Esophagus squamous epithelium (tissue), 5 donors: ENCODE data around the gene SRGAP3. TPM values are rescaled to one million over a fixed set of nuclear protein-coding genes. Genes with fewer than 3 reads are reported as not detected.

Source experiments
- DNase-seq: peaks from one replicate; lab custom pipeline; 2025; lab: John Stamatoyannopoulos, UW
- H3K27ac ChIP-seq, 4 donors: fragments of 200-600 bp; sonication (generic); one replicate each; pipeline ENCODE4 v1.5.1; 2016 to 2019; ENCODE audit warnings: mild to moderate bottlenecking in 1 of 4
- H3K27me3 ChIP-seq, 4 donors: fragments of 200-600 bp; sonication (generic); 1 replicate in 3 of 4; 2 replicates in 1 of 4; pipeline versions ENCODE4 v1.5.1 to v1.6.0; 2017 to 2021; ENCODE audit warnings: antibody characterized with exemption in 1 of 4
- H3K36me3 ChIP-seq, 3 donors: fragments of 200-600 bp; sonication (generic); one replicate each; pipeline ENCODE4 v1.5.1; 2016 to 2019
- H3K4me1 ChIP-seq, 3 donors: fragments of 200-600 bp; sonication (generic); one replicate each; pipeline ENCODE4 v1.5.1; 2017 to 2019
- H3K4me3 ChIP-seq, 4 donors: fragments of 200-600 bp; sonication (generic); 1 replicate in 3 of 4; 2 replicates in 1 of 4; pipeline ENCODE4 v1.5.1; 2016 to 2019; ENCODE audit warnings: mild to moderate bottlenecking in 2 of 4, moderate library complexity in 1 of 4
- H3K9me3 ChIP-seq, 3 donors: fragments of 200-600 bp; sonication (generic); one replicate each; pipeline ENCODE4 v1.5.1; 2016 to 2019
- CTCF ChIP-seq, 6 experiments: fragments of 450-650 bp in 4 of 6; fragments of 200-600 bp in 2 of 6; sonication (generic) in 2 of 6; IDR thresholded peaks; one replicate each; pipeline ENCODE4 v1.5.1; 2016 to 2019; ENCODE audit warnings: antibody characterized with exemption in 6 of 6, mild to moderate bottlenecking in 4 of 6, moderate library complexity in 4 of 6
- POLR2A ChIP-seq, 4 donors: fragments of 450-650 bp; IDR thresholded peaks; one replicate each; pipeline ENCODE4 v1.6.1; 2017; ENCODE audit warnings: antibody characterized with exemption in 4 of 4, mild to moderate bottlenecking in 4 of 4, moderate library complexity in 3 of 4
- WGBS, 2 donors: methylation state at CpG; one replicate each; pipeline ENCODE4 v1.1.5; 2018; 5-methylcytosine and 5-hydroxymethylcytosine counted together
- intact Hi-C: fragments of 100-400 bp; cut with DNase I; formaldehyde crosslinking; loops from one replicate; pipeline ENCODE4 v1.15.0; 2022
- total RNA-seq, 4 donors: library from RNA; depleted of rRNA; stranded (reverse); fragments of >200 nt; gene quantifications; one replicate each; pipeline ENCODE4 v1.1.0, GENCODE V29; 2016
- donor health status: DM: yes; HTN: yes; CAD: no.

Gene SRGAP3
- total RNA-seq, 4 donors from 2014 or later, result 4.0 to 15.8 (median 6.6) TPM

GRCh38 chr3:8981700-8982099 is 267.7 kb downstream of the SRGAP3 start:
- no peak for DNase-seq
- H3K4me1 ChIP-seq, result no peaks in the 10 kb centered on the region
- intact Hi-C loops, result no loop called here
- peaks cover 0 to 12% (median 0%) of the 10 kb centered on the region in 3 donors for H3K9me3 ChIP-seq
- no peak overlapping the region for H3K27ac ChIP-seq
- H3K27me3 ChIP-seq, result peaks cover 0 to 38% (median 0%) of the 10 kb centered on the region in 4 donors
- peaks cover 0 to 11% (median 0%) of the 10 kb centered on the region in 3 donors for H3K36me3 ChIP-seq
- WGBS, 2 donors, result 82 to 90% methylated on average over 6 to 9 of the region's 9 CpGs
- no peak overlapping the region for H3K4me3 ChIP-seq
- TF ChIP-seq CTCF (IDR thresholded peaks at IDR 0.05), result no peak

- no peak for TF ChIP-seq CTCF (IDR thresholded peaks at IDR 0.05)
- no peak for TF ChIP-seq POLR2A (IDR thresholded peaks at IDR 0.05)
- H3K4me3 ChIP-seq, result no peak overlapping the region
- WGBS, 2 donors, result 81 to 82% methylated on average over 9 of the region's 9 CpGs
- intact Hi-C loops, result no loop called here
- no peaks in the 10 kb centered on the region for H3K4me1 ChIP-seq
- H3K36me3 ChIP-seq, result peaks cover 0 to 11% (median 0%) of the 10 kb centered on the region in 3 donors
- H3K9me3 ChIP-seq, result peaks cover 0 to 12% (median 0%) of the 10 kb centered on the region in 3 donors
- no peak for DNase-seq
- no peak overlapping the region for H3K27ac ChIP-seq
- peaks cover 0 to 42% (median 0%) of the 10 kb centered on the region in 4 donors for H3K27me3 ChIP-seq
These were observed 268.1 kb downstream of the SRGAP3 start for GRCh38 chr3:8981296-8981695.

GRCh38 chr3:8980756-8981257 is 268.6 kb downstream of the SRGAP3 start:
- intact Hi-C loops, result no loop called here
- H3K27ac ChIP-seq, result no peak overlapping the region
- H3K27me3 ChIP-seq, result peaks cover 0 to 47% (median 0%) of the 10 kb centered on the region in 4 donors
- no peaks in the 10 kb centered on the region for H3K4me1 ChIP-seq
- H3K36me3 ChIP-seq, result peaks cover 0 to 11% (median 0%) of the 10 kb centered on the region in 3 donors
- peaks cover 0 to 12% (median 0%) of the 10 kb centered on the region in 3 donors for H3K9me3 ChIP-seq
- no peak overlapping the region for H3K4me3 ChIP-seq
- DNase-seq, result no peak
- TF ChIP-seq CTCF (IDR thresholded peaks at IDR 0.05) (no peak), POLR2A (IDR thresholded peaks at IDR 0.05) (no peak)
- WGBS, 2 donors, result 38 to 50% methylated on average over 4 to 5 of the region's 6 CpGs

- no peak for TF ChIP-seq POLR2A (IDR thresholded peaks at IDR 0.05)
- no peak for TF ChIP-seq CTCF (IDR thresholded peaks at IDR 0.05)
- H3K27me3 ChIP-seq, result peaks cover 0 to 55% (median 0%) of the 10 kb centered on the region in 4 donors
- no peaks in the 10 kb centered on the region for H3K36me3 ChIP-seq
- peaks cover 0 to 12% (median 0%) of the 10 kb centered on the region in 3 donors for H3K9me3 ChIP-seq
- WGBS, 2 donors, result 93 to 100% methylated on average over 1 of the region's 1 CpG
- H3K4me1 ChIP-seq, result no peaks in the 10 kb centered on the region
- no peak overlapping the region for H3K4me3 ChIP-seq
- intact Hi-C loops, result no loop called here
- H3K27ac ChIP-seq, result no peak overlapping the region
- DNase-seq, result no peak
These were observed 270.2 kb downstream of the SRGAP3 start for GRCh38 chr3:8979262-8979661.

- Histone ChIP-seq H3K4me3 (no peak overlapping the region), H3K4me1 (no peaks in the 10 kb centered on the region), H3K27ac (no peak overlapping the region), H3K27me3 (peaks cover 0 to 55% (median 0%) of the 10 kb centered on the region in 4 donors), H3K9me3 (peaks cover 0 to 12% (median 0%) of the 10 kb centered on the region in 3 donors), H3K36me3 (no peaks in the 10 kb centered on the region)
- WGBS, 2 donors, result 39 to 74% methylated on average over 3 of the region's 3 CpGs
- TF ChIP-seq POLR2A (IDR thresholded peaks at IDR 0.05) (no peak), CTCF (IDR thresholded peaks at IDR 0.05) (no peak)
- intact Hi-C loops, result no loop called here
- DNase-seq, result no peak
These were observed 270.9 kb downstream of the SRGAP3 start for GRCh38 chr3:8978551-8978950.
